ENCODE results near the gene EPC2.

Gene EPC2

DNA sequence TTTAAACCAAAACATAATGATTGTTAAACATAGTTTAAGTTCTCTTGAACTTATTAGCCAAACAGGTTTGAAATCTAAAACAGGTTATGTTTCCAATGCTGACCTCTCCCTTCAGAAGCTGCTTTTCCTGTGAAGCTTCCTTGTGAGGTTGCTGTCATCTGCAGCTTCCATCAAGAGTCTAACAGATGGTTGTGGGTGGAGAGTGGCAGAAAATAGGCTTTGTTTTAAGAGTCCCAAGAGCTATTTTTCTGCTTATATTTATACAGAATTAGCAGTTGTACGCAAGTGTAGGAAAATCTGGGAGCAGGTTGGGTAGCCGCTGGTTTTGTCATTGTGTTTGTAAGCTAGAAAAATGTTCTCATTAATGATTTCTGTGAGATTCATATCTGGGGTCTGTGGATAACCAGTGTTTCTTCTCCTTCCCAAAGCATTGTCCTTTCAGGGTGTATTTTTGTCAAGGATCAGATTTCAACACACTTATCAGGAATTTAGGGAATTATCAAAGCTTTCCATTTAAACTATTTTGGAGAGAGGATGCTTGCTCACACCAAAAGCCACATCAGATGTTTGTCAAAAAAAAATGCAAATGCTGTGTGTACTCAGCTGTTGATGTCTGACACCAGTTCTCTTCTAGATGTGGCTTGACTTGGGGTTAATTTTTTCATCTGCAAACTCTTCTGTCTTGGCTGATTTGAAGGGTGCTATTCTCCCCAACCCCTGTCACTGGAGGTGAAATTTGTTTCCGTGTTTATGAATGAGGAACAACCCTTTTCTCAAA, 152.4 kb downstream of the EPC2 start:
- Histone ChIP-seq H3K79me2 (ENCODE audit: low read length) (no peaks in the 10 kb centered on the region), H3K36me3 (replicated peaks; ENCODE audit: insufficient read depth, low read length) (no peaks in the 10 kb centered on the region), H3K9me2 (replicated peaks; ENCODE audit: insufficient read depth, low read length) (no peaks in the 10 kb centered on the region), H4K20me1 (ENCODE audit: insufficient read depth, low read length) (no peaks in the 10 kb centered on the region), H3K27me3 (replicated peaks; ENCODE audit: insufficient read depth, low read length) (no peaks in the 10 kb centered on the region), H3K4me2 (ENCODE audit: low read depth, low read length) (no peak overlapping the region), H3F3A (ENCODE audit: insufficient read depth, low read length) (no peaks in the 10 kb centered on the region), H3K4me1 (ENCODE audit: low read length) (no peaks in the 10 kb centered on the region), H3K9me3 (replicated peaks; ENCODE audit: insufficient read depth, low read length) (no peaks in the 10 kb centered on the region), H3K4me3 (ENCODE audit: low read length) (no peak overlapping the region), H2AFZ (ENCODE audit: low read length) (no peak overlapping the region), H3K9ac (ENCODE audit: low read length) (no peak overlapping the region), H3K27ac (ENCODE audit: low read length) (no peak overlapping the region)
- DNase-seq = no peak
- TF ChIP-seq EZH2phosphoT487 (IDR thresholded peaks at IDR 0.05; ENCODE audit: low read length) (no peak), CTCF (IDR thresholded peaks at IDR 0.05; ENCODE audit: low read length) (no peak), EZH2 (optimal IDR thresholded peaks at IDR 0.05; ENCODE audit: low read depth, low read length) (no peak)

GRCh38 chr2:148802448-148803220, 158.1 kb downstream of the EPC2 start:
- H3K9ac ChIP-seq (ENCODE audit: low read length) = no peak overlapping the region
- H3K9me3 ChIP-seq (replicated peaks; ENCODE audit: insufficient read depth, low read length) = no peaks in the 10 kb centered on the region
- no peak for DNase-seq
- H3K27ac ChIP-seq (ENCODE audit: low read length) = no peak overlapping the region
- H4K20me1 ChIP-seq (ENCODE audit: insufficient read depth, low read length) = no peaks in the 10 kb centered on the region
- no peaks in the 10 kb centered on the region for H3K4me1 ChIP-seq (ENCODE audit: low read length)
- no peak overlapping the region for H2AFZ ChIP-seq (ENCODE audit: low read length)
- H3K79me2 ChIP-seq (ENCODE audit: low read length) = no peaks in the 10 kb centered on the region
- H3K27me3 ChIP-seq (replicated peaks; ENCODE audit: insufficient read depth, low read length) = no peaks in the 10 kb centered on the region
- no peaks in the 10 kb centered on the region for H3K9me2 ChIP-seq (replicated peaks; ENCODE audit: insufficient read depth, low read length)
- H3F3A ChIP-seq (ENCODE audit: insufficient read depth, low read length) = no peaks in the 10 kb centered on the region
- no peak overlapping the region for H3K4me3 ChIP-seq (ENCODE audit: low read length)
- H3K4me2 ChIP-seq (ENCODE audit: low read depth, low read length) = no peak overlapping the region
- H3K36me3 ChIP-seq (replicated peaks; ENCODE audit: insufficient read depth, low read length) = no peaks in the 10 kb centered on the region
- TF ChIP-seq EZH2phosphoT487 (IDR thresholded peaks at IDR 0.05; ENCODE audit: low read length) (no peak), CTCF (IDR thresholded peaks at IDR 0.05; ENCODE audit: low read length) (no peak), EZH2 (optimal IDR thresholded peaks at IDR 0.05; ENCODE audit: low read depth, low read length) (no peak)

- Histone ChIP-seq H3K9me2 (replicated peaks; ENCODE audit: insufficient read depth, low read length) (no peaks in the 10 kb centered on the region), H3K36me3 (replicated peaks; ENCODE audit: insufficient read depth, low read length) (no peaks in the 10 kb centered on the region), H3F3A (ENCODE audit: insufficient read depth, low read length) (no peaks in the 10 kb centered on the region)
Observed at GRCh38 chr2:148810081-148810480, 165.5 kb downstream of the EPC2 start.

More at GRCh38 chr2:148810081-148810480, 165.5 kb downstream of the EPC2 start:
- Histone ChIP-seq H3K27ac (ENCODE audit: low read length) (no peak overlapping the region), H3K4me1 (ENCODE audit: low read length) (no peaks in the 10 kb centered on the region), H3K79me2 (ENCODE audit: low read length) (no peaks in the 10 kb centered on the region), H4K20me1 (ENCODE audit: insufficient read depth, low read length) (no peaks in the 10 kb centered on the region), H3K4me2 (ENCODE audit: low read depth, low read length) (no peak overlapping the region), H3K9ac (ENCODE audit: low read length) (no peak overlapping the region), H3K9me3 (replicated peaks; ENCODE audit: insufficient read depth, low read length) (no peaks in the 10 kb centered on the region), H3K4me3 (ENCODE audit: low read length) (no peak overlapping the region), H3K27me3 (replicated peaks; ENCODE audit: insufficient read depth, low read length) (no peaks in the 10 kb centered on the region), H2AFZ (ENCODE audit: low read length) (no peak overlapping the region)
- no peak for TF ChIP-seq EZH2 (optimal IDR thresholded peaks at IDR 0.05; ENCODE audit: low read depth, low read length)
- DNase-seq = no peak

Data from MM.1S (cell line).